Activated T-helper 17 cell treated with anti-CD3 and anti-CD28 coated beads, Interleukin-2, amount 50 U/mL, for 72 hours (primary cell): ENCODE data around the gene XPNPEP3. TPM values are rescaled to one million over a fixed set of nuclear protein-coding genes. Genes with fewer than 3 reads are reported as not detected.
"Not testable (repeated sequence)": the region's sequence is repeated elsewhere in the genome, so short reads cannot be mapped to it uniquely, and the experiment has no call there.

Experiments used
- ATAC-seq: fragments of 150-1000 bp; cut with Tn5 transposase; replicated peaks from 2 replicates; pipeline ENCODE4 v1.10.0; 2021; ENCODE audit warnings: mild to moderate bottlenecking, moderate library complexity
- H3K27ac Mint-ChIP-seq: one replicate; pipeline ENCODE4 v1.8.0; 2022; ENCODE audit warnings: mixed read lengths
- H3K27me3 Mint-ChIP-seq: one replicate; pipeline ENCODE4 v1.8.0; 2022; ENCODE audit warnings: mixed read lengths
- H3K36me3 Mint-ChIP-seq: one replicate; pipeline ENCODE4 v1.8.0; 2022; ENCODE audit warnings: low read depth, mild to moderate bottlenecking, mixed read lengths
- H3K4me1 Mint-ChIP-seq: one replicate; pipeline ENCODE4 v1.8.0; 2022; ENCODE audit warnings: mixed read lengths
- H3K4me3 Mint-ChIP-seq: one replicate; pipeline ENCODE4 v1.8.0; 2022; ENCODE audit warnings: mild to moderate bottlenecking, mixed read lengths
- H3K9me3 Mint-ChIP-seq: one replicate; pipeline ENCODE4 v1.8.0; 2022; ENCODE audit warnings: mixed read lengths
- total RNA-seq, 2 donors: library from RNA; stranded (reverse); gene quantifications; one replicate each; pipeline ENCODE4 v1.2.3, GENCODE V29; 2022

Gene XPNPEP3
- total RNA-seq, 2 donors from 2014 or later: 11.9 to 15.7 TPM

DNA sequence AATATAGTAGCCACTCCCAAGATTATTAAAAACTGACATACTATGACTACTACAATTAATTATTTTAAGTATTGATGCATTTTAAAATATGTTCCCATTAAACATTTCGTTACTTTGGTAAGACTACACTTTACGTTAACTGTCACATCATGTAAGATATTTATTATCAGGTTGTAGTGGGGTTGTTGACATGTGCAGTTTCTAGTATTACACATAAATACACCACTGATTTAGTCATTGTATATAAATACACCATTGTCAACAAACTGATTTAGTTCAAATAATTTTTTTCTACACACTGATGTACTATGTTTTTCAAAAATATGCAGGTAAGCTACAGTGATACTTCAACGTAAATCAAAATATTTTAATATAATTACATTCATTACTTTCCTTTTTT, 12.0 kb upstream of the XPNPEP3 start:
- no peaks in the 10 kb centered on the region for H3K9me3 Mint-ChIP-seq
- H3K27ac Mint-ChIP-seq: no peak overlapping the region
- peaks cover 10% of the 10 kb centered on the region for H3K4me1 Mint-ChIP-seq
- ATAC-seq: no peak
- H3K4me3 Mint-ChIP-seq: no peak overlapping the region
- H3K27me3 Mint-ChIP-seq: no peaks in the 10 kb centered on the region
- H3K36me3 Mint-ChIP-seq: peaks cover 99% of the 10 kb centered on the region

DNA sequence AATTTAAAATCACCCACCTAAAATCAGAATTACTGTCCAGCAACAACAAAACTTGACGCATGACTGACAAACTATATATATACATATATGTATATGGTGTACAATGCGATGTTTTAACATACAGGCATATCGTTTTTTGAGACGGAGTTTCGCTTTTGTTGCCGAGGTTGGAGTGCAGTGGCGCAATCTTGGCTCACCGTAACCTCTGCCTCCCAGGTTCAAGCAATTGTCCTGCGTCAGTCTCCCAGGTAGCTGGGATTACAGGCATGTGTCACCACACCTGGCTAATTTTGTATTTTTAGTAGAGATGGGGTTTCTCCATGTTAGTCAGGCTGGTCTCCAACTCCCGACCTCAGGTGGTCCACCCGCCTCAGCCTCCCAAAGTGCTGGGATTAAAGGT, 11.1 kb upstream of the XPNPEP3 start:
- peaks cover 99% of the 10 kb centered on the region for H3K36me3 Mint-ChIP-seq
- not testable (repeated sequence) for H3K9me3 Mint-ChIP-seq

DNA sequence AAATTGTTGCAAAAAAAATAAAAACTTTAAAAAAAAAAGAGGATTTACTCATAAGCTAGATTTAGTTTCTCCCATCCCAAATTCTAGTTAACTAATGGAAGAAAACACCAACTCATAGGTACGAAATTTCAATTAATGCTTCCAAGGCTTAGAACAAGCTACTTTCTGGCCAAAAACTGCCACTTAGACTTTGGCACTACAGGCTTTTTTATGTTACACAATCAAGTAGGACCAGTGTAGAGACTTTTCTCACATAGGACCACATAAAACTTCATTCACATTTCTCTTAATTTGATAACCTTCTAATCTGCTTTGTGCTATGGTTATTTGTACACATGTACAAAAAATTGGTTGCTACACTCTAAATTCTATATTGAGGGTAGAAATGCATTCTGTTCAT, 3.6 kb upstream of the XPNPEP3 start:
- H3K36me3 Mint-ChIP-seq: peaks cover 85% of the 10 kb centered on the region
- H3K27me3 Mint-ChIP-seq: no peaks in the 10 kb centered on the region
- H3K27ac Mint-ChIP-seq: peak overlapping the region; percentile 100
- peaks cover 19% of the 10 kb centered on the region for H3K4me1 Mint-ChIP-seq
- H3K4me3 Mint-ChIP-seq: peak overlapping the region; percentile 99
- no peak for ATAC-seq
- H3K9me3 Mint-ChIP-seq: no peaks in the 10 kb centered on the region

More for the DNA sequence above, 11.1 kb upstream of the XPNPEP3 start:
- not testable (repeated sequence) for ATAC-seq, H3K27me3 Mint-ChIP-seq, H3K4me1 Mint-ChIP-seq, H3K4me3 Mint-ChIP-seq, H3K27ac Mint-ChIP-seq

DNA sequence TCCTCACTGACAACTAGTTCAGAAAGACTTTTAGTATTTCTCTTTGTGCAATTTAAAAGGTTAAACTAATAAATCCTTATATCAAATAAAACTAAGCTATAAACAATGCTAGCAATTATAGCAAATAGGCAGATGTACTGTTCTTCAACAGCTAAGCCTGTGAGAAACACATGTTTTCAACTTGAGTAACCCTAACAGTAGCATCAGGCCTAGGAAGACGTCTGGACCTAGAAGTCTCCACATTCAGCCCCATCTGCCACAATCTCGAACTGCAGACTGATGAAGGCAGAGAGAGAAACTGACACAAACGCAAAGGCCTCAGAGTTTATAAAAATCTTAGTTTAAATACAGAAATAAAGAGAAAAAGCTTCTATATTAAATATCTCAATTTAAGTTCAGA, 3.0 kb upstream of the XPNPEP3 start:
- Mint-ChIP-seq H3K4me1 (peaks cover 19% of the 10 kb centered on the region), H3K27me3 (no peaks in the 10 kb centered on the region), H3K9me3 (no peaks in the 10 kb centered on the region), H3K27ac (peak overlapping the region; percentile 100), H3K4me3 (peak overlapping the region; percentile 99), H3K36me3 (peaks cover 79% of the 10 kb centered on the region)
- no peak for ATAC-seq

DNA sequence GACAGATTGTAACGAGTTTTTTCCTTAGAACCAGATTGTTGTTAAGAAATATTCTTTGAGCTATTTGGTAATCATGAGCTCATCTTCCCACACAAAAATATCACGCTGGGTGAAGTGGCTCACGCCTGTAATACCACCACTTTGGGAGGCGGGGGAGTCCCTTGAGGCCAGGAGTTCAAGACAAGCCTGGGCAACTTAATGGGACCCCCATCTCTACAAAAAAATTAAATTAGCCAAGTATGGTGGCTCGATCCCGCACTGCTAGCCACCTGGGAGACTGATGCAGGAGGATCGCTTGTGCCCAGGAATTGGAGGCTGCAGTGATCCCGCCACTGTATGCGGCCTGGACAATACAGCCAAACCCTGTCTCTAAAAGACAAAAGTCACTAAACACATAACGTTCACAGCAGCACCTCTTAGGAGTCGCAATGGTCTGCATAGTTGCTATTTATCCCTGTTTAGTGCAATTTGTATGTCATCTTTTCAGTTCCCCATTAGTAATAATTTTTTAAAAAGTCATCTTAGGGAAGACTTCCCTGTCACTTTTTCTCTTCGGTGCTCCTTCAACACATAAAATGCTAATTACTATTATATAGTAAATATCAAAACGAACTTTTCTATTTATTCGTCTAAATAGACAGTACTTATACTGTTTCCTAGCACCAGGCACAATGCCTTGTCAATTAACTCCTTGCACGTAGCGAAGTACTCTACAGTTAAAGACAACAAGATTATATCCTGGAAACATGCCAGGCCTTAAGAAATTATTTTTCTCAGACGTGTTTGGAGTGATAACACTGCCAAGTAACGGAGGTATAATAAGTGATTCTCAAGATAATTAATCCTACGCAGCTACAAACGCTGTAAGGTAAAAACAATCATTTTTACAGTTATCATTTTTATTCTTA, 1.6 kb upstream of the XPNPEP3 start:
- peak overlapping the region; percentile 100 for H3K27ac Mint-ChIP-seq
- H3K27me3 Mint-ChIP-seq: no peaks in the 10 kb centered on the region
- peak overlapping the region; percentile 99 for H3K4me3 Mint-ChIP-seq
- peaks cover 65% of the 10 kb centered on the region for H3K36me3 Mint-ChIP-seq
- peaks cover 19% of the 10 kb centered on the region for H3K4me1 Mint-ChIP-seq
- ATAC-seq: no peak
- no peaks in the 10 kb centered on the region for H3K9me3 Mint-ChIP-seq

DNA sequence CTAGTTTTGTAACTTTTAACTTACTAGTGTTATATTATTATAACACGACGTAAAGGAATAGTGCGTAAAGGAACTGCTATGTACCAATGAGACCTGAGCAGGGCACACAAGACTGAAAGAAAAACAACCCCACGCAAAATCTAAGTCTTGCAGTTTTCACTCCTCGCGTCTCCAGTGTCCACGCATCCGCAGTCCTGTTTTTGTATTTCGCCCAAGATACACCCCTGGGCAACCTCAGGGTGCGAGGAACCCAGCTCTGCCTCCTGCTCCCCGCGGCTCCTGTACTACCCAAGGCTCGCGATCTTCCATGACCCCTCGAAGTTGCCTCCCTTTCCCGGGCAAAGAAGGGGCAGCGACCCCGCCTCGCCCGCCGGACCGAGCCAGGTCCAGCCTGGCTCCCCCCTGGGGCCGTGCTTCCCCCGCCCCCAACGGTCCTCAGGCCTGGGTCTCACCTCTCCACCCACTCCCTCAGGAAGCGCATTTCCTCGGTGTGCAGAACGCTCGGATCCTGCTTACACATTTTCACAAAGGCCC, 902 bp upstream of the XPNPEP3 start:
- Mint-ChIP-seq H3K4me1 (peaks cover 19% of the 10 kb centered on the region), H3K9me3 (no peaks in the 10 kb centered on the region), H3K36me3 (peaks cover 64% of the 10 kb centered on the region), H3K4me3 (peak overlapping the region; percentile 99), H3K27ac (peak overlapping the region; percentile 100), H3K27me3 (no peaks in the 10 kb centered on the region)
- ATAC-seq: peak; percentile 31

DNA sequence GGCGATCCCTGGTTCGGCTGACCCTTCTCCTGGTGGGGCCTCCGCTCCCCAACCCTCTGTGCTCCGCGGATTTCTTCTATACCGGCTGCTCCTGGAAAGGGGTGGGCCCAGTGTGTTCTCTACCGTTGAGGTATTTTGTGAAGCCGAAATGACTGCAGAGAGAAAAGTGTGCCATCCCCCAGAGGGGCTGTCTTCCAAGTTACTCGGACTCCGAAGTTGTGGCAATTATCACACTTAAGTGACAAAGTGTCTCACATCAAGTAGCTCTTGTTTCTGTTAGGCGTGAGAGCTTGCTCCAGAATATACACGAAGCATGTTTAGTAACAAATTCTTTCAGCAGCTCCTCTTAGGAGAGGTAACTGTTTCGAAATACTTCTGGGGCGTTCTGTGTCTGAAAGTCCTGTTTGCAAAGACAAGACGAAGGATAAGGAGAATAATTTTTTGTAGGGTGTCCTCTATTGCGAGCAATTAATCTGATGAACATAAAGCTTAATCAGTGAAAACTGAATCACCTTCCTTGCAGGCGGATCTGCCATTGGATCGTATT, 434 bp downstream of the XPNPEP3 start:
- H3K4me1 Mint-ChIP-seq: peaks cover 10% of the 10 kb centered on the region
- peaks cover 60% of the 10 kb centered on the region for H3K36me3 Mint-ChIP-seq
- no peaks in the 10 kb centered on the region for H3K27me3 Mint-ChIP-seq
- peak overlapping the region; percentile 100 for H3K27ac Mint-ChIP-seq
- H3K9me3 Mint-ChIP-seq: no peaks in the 10 kb centered on the region
- H3K4me3 Mint-ChIP-seq: peak overlapping the region; percentile 99
- no peak for ATAC-seq

DNA sequence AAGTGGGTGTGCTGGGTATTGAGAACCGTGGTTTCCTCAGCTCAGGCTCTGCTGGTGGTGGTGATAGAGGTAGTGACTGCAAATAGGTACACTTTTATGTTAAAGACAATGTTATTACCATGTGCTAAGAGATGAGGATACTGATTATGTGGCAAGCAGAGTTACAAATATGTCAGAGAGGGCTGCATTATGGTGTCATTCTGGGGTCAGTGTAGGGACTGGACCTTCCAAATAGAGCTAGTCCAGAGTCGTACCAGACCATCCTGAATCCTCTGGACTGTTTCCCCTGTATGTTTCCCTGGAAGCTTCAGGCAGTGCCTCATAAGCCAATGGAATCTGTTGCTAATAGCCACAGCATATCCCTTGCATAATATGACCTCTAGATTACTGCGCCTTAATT, 5.1 kb downstream of the XPNPEP3 start, which contains the start of gene DNAJB7:
Gene DNAJB7 (minus strand): TSS at position 101 of the 400 bp plus-strand sequence. CDS start 119 bp downstream, outside the sequence.
- Mint-ChIP-seq H3K9me3 (no peaks in the 10 kb centered on the region), H3K4me3 (no peak within 1 kb of the TSS), H3K27me3 (no peaks in the 10 kb centered on the region), H3K27ac (no peak within 1 kb of the TSS), H3K4me1 (no peaks in the 10 kb centered on the region), H3K36me3 (peaks cover 21% of the 10 kb centered on the region)
- no peak for ATAC-seq

DNA sequence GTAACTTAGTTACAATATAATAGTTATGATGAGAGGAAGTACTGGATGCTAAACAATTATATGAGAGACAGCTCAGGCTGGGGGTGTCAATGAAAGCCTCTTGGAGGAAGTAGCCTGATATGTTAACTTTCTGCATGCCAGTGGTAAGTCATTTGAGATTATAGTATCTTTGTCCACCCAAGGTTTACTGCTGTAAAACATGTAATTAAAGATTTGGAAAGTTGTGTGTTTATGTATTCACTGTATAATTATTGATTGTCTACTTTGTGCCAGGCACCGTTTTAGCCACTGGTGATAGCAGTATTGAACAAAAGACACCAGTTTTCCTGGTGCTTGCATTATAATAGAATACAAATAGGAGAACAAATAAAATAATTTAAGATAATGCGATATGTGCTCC, 5.6 kb downstream of the XPNPEP3 start:
- Mint-ChIP-seq H3K4me1 (no peaks in the 10 kb centered on the region), H3K27ac (no peak overlapping the region), H3K27me3 (no peaks in the 10 kb centered on the region), H3K4me3 (no peak overlapping the region), H3K9me3 (no peaks in the 10 kb centered on the region), H3K36me3 (peaks cover 16% of the 10 kb centered on the region)
- no peak for ATAC-seq

DNA sequence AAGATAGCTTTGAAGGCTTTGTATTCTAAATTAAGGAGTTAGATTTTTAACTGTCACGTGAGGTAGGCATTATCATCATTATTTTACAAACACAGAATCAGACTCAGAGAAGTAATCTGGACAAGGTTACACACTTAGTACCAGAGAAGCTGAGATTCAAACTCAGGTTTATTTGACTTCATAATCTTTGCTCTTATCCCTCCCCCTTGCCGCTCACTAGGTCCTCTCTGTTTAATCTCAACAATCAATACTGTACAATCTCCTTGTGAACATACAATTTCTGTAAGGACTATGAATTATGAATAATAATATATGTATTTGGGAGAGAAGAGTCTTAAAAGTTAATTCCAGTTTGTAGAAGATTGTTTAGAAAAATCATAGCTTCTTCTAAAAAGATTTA, 10.2 kb downstream of the XPNPEP3 start:
- H3K27me3 Mint-ChIP-seq: no peaks in the 10 kb centered on the region
- no peaks in the 10 kb centered on the region for H3K4me1 Mint-ChIP-seq
- H3K36me3 Mint-ChIP-seq: peaks cover 13% of the 10 kb centered on the region
- no peak overlapping the region for H3K4me3 Mint-ChIP-seq
- no peak overlapping the region for H3K27ac Mint-ChIP-seq
- no peak for ATAC-seq
- no peaks in the 10 kb centered on the region for H3K9me3 Mint-ChIP-seq

DNA sequence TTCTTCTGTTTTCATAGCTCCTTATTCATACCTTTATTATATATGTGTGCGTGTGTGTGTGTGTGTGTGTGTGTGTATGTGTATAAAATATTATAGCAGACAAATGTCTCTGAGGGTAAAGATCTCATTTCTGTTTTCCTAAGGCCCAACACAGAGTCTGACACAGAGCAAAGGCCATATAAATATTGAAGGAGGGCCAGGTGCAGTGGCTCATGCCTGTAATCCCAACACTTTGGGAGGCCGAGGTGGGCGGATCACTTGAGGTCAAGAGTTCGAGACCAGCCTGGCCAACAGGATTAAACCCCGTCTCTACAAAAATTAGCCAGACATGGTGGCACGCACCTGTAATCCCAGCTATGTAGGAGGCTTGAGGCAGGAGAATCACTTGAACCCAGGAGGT, 11.4 kb downstream of the XPNPEP3 start:
- H3K4me1 Mint-ChIP-seq, H3K9me3 Mint-ChIP-seq, ATAC-seq, H3K27me3 Mint-ChIP-seq, H3K4me3 Mint-ChIP-seq, H3K27ac Mint-ChIP-seq: not testable (repeated sequence)
- peaks cover 13% of the 10 kb centered on the region for H3K36me3 Mint-ChIP-seq

DNA sequence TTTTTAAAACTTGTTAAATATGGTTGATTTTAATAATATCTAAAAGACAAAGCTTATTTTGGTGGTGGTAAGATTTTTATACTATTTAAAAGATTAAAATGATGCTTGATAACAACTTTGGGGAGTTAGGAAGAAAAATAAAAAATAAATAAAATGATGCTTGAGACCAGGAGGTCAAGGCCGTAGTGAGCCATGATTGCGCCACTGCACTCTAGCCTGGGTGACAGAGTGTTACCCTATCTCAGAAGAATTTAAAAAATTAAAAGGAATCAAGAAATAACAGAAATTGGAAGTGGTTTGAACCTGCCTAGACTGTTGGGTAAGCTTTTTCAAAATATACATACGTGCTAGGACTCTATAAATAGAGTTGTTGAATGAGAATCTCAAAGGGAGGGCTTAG, 17.1 kb downstream of the XPNPEP3 start:
- Mint-ChIP-seq H3K9me3 (no peaks in the 10 kb centered on the region), H3K27ac (no peak overlapping the region), H3K27me3 (no peaks in the 10 kb centered on the region), H3K36me3 (peaks cover 19% of the 10 kb centered on the region), H3K4me3 (no peak overlapping the region), H3K4me1 (no peaks in the 10 kb centered on the region)
- no peak for ATAC-seq

DNA sequence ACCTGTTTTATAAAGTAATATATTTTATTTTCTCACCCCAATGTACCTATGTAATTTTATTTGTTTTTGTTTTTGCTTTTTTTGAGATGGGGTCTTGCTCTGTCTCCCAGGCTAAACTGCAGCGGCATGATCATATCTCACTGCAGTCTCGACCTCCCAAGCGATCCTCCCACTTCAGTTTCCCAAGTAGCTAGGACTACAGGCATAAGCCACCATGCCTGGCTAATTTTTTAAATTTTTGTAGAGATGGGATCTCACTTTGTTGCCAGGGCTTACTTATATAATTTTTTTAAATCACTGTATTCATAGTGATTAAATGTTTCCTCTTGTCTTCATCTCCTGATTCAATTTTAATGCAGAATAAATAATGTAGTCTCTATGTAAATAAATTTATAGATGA, 18.2 kb downstream of the XPNPEP3 start:
- Mint-ChIP-seq H3K36me3 (peaks cover 17% of the 10 kb centered on the region), H3K27me3 (no peaks in the 10 kb centered on the region), H3K4me3 (no peak overlapping the region), H3K4me1 (no peaks in the 10 kb centered on the region), H3K9me3 (no peaks in the 10 kb centered on the region), H3K27ac (no peak overlapping the region)
- ATAC-seq: no peak

DNA sequence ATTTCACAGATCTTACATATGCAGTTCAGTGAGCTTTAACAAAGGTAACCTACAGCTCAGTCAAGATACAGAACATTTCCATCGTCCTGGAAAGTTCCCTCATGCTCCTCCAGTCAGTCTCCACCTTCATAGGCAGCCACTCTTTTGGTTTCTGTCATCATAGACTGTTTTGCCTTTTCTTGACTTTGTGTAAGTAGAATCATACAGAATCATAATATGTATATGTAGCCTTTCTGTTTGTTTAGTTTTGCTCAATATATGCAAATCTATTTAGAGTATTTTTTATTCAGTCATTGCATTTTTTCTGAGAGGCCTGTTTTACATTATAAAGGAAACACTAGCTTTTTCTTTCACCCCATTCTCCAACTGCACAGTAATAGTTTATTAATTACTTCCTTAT, 20.0 kb downstream of the XPNPEP3 start:
- Mint-ChIP-seq H3K4me1 (no peaks in the 10 kb centered on the region), H3K27ac (peak overlapping the region; percentile 76), H3K27me3 (no peaks in the 10 kb centered on the region), H3K9me3 (no peaks in the 10 kb centered on the region), H3K4me3 (no peak overlapping the region), H3K36me3 (peaks cover 11% of the 10 kb centered on the region)
- no peak for ATAC-seq

DNA sequence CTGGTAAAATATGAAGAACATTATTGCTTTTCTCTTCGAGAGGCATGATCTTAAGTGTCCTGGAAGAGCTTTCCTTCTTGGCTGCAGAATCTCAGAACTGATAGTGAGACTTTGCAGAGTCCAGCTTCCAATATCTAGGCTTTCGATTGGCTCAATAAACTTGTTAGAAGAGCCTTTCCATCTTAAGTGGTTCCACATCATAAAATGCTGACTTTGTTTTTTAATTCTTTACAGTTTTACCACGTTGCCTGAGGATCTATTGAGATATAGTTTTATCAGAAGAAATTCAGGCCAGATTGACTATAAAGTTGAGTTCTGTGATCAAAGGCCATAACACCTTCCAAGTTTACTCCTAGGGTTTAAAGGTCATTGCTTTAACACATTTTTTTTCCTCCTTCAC, 20.5 kb downstream of the XPNPEP3 start:
- no peaks in the 10 kb centered on the region for H3K4me1 Mint-ChIP-seq
- no peak overlapping the region for H3K4me3 Mint-ChIP-seq
- no peaks in the 10 kb centered on the region for H3K9me3 Mint-ChIP-seq
- peaks cover 17% of the 10 kb centered on the region for H3K36me3 Mint-ChIP-seq
- ATAC-seq: no peak
- H3K27me3 Mint-ChIP-seq: no peaks in the 10 kb centered on the region
- H3K27ac Mint-ChIP-seq: peak overlapping the region; percentile 76
